ENCODE measurements around the gene TRIM33.

- no peak for TF ChIP-seq MAX (IDR thresholded peaks at IDR 0.05; ENCODE audit: low read depth, low read length)
- TF ChIP-seq CTCF (IDR thresholded peaks at IDR 0.05; ENCODE audit: low read depth, low read length) = no peak
- TF ChIP-seq POLR2A (IDR thresholded peaks at IDR 0.05; ENCODE audit: extremely low read depth, insufficient read length) = no peak
- no peak for TF ChIP-seq MYC (IDR thresholded peaks at IDR 0.05; ENCODE audit: low read depth, low read length)
Measured at GRCh38 chr1:114448370-114449036, 62.5 kb downstream of the TRIM33 start.

Data from NB4 (cell line).